Erythroblast (primary cell): ENCODE measurements around the gene CFAP99.
A peak's percentile ranks its signal among the peaks of the same experiment; 100 is the strongest.

Experiments used
- DNase-seq, 2 experiments: peaks; one replicate each; lab custom pipeline; 2025; lab: John Stamatoyannopoulos, UW
- GATA1 ChIP-seq: IDR thresholded peaks from 2 replicates; pipeline ENCODE4 v1.6.1; 2011; ENCODE audit warnings: low read depth, mild to moderate bottlenecking, control low read depth, low read length, moderate library complexity
- POLR2A ChIP-seq: IDR thresholded peaks from 2 replicates; pipeline ENCODE4 v1.6.1; 2011; ENCODE audit warnings: mild to moderate bottlenecking, low read length

Gene CFAP99

GRCh38 chr4:2461246-2461960 is 42.6 kb downstream of the CFAP99 start:
- TF ChIP-seq GATA1 (no peak), POLR2A (no peak)

DNA sequence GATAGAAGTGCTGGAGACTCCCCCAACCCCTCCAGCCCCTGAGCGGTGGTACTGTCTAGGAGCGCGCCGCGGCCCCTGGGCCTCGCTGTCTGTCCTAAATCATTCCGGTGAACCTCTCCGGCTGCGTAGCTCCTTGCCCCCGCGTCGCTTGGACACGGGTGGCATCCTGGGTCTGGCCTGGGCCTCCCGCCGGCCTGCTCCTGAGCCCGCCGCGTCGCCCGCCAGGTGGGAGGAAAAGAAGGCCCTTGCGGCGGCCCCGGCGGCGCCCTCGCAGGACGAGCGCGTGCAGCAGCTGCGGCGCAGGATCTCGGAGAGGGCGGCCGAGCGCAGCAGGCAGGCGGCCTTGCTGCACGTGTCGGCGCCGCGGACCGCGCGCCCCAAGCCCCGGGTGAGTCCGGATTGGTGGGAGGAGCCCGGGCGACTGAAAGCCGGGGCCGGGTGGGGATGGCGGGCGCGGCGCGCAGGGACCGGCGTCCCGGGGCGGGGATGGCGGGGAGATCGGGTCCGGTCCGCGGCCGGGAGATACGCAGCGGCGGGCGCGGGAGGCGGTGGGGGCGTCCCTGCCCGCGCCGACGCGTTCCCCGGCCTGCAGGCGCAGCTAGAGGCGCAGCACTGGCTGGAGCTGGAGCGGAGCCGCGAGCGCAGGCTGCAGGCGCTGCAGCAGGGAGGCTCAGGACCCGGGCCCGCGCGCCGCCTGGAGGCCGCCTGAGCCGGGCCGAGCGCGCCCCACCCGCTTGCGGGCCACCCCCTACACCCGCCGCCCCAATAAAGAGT is 43.6 kb downstream of the CFAP99 start:
- DNase-seq, result peak; percentile 80 to 82
- no peak for TF ChIP-seq GATA1
- no peak for TF ChIP-seq POLR2A

More at GRCh38 chr4:2461246-2461960, 42.6 kb downstream of the CFAP99 start:
- no peak for DNase-seq

GRCh38 chr4:2462992-2463762 is 44.4 kb downstream of the CFAP99 start:
- TF ChIP-seq POLR2A (no peak), GATA1 (no peak)
- peak in 1 of 2 experiments; percentile 15 for DNase-seq

DNA sequence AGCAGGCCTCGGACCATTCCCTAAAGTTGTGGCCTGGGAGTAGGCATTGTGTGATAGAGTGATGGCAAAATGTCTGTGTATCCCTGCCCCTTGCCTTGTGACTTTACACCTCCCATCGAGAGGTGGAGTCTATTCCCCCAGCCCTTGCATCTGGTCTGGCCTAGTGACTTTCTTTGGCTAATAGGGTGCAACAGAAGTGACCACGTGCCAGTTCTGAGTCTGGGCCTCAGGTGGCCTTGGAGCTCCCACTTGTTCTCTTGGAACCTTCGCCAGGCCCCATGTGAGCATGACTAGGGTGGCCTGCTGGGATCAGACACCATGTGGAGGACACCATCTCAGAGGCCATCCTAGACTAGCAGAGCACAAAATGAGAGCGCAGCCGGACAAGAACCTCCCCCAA is 46.3 kb downstream of the CFAP99 start:
- no peak for DNase-seq

GRCh38 chr4:2465544-2465943 is 46.8 kb downstream of the CFAP99 start:
- peak; percentile 37 to 66 for DNase-seq

More for the DNA sequence above, 46.3 kb downstream of the CFAP99 start:
- TF ChIP-seq POLR2A (no peak), GATA1 (no peak)

GRCh38 chr4:2468456-2469191 is 49.9 kb downstream of the CFAP99 start, which contains the start of gene RNF4:
TSS of gene RNF4 (plus strand) at chr4:2469106. CDS start at chr4:2490494, 21,388 bp downstream.
- peak; percentile 98 for DNase-seq
- TF ChIP-seq GATA1 (no peak), POLR2A (peak; percentile 89)

- DNase-seq, result peak; percentile 76 to 77
- TF ChIP-seq GATA1, result no peak
- TF ChIP-seq POLR2A, result peak; percentile 58
Observed at GRCh38 chr4:2469192-2469984, 50.6 kb downstream of the CFAP99 start.

GRCh38 chr4:2470791-2471190 is 52.0 kb downstream of the CFAP99 start:
- no peak for DNase-seq
- TF ChIP-seq POLR2A, result no peak
- TF ChIP-seq GATA1, result no peak

- TF ChIP-seq GATA1 (no peak), POLR2A (no peak)
- DNase-seq, result peak; percentile 27 to 36
Observed at GRCh38 chr4:2472187-2472586, 53.4 kb downstream of the CFAP99 start.

DNA sequence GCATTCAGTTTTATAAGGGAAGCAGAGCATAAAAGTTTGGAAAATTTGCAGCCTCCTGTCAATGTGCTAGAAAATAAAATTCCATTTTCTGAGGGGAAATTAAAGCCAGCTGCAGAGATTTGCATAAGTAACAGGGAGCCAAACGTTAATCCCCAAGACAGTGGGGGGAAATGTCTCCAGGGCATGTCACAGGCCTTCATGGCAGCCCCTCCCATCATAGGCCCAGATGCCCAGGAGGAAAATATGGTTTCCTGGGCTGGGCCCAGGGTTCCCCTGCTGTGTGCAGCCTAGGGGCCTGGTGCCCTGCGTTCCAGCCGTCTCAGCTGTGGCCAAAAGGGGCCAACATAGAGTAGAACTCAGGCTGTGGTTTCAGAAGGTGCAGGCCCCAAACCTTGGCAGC is 59.5 kb downstream of the CFAP99 start:
- TF ChIP-seq POLR2A (no peak), GATA1 (no peak)
- DNase-seq, result no peak

DNA sequence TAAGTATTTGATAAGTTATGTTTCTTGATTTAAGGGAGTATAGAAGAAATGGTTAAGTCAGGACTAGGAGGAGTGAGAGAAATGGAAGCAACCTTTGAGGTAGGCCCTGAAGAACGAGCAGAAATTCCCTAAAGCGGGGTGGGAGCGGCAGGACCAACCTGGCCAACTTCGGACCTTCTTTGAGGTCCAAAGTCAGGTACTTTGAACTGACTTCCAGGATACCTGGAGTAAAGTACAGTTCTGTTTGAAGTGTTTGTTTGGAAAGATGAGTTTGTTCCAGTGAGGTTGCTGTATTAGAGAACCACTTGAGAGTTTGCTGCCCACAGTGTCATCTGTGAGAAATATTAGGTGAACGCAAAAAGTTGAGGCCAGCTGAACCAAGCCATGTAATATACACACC is 61.9 kb downstream of the CFAP99 start:
- DNase-seq, result no peak
- no peak for TF ChIP-seq GATA1
- TF ChIP-seq POLR2A, result no peak

DNA sequence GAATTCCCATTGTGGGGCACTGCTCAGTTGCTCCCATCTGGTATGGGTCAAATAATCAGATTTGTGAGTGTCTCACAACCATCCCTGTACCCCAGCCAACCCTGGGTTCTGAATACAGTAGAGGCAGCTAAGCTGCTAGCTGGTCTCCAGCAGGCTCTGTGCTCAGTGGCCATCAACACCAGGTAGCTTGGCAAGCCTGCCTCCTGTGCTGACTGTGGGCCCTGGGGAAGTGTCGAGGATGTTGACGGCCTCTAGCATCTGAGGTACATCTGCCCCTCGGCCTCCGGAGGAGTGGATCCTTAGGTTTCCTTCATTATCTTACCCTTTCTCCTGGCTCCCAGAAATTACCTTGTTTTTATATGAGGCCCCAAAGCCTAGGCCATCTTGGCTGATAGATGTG is 63.4 kb downstream of the CFAP99 start:
- DNase-seq, result no peak
- TF ChIP-seq GATA1, result no peak

DNA sequence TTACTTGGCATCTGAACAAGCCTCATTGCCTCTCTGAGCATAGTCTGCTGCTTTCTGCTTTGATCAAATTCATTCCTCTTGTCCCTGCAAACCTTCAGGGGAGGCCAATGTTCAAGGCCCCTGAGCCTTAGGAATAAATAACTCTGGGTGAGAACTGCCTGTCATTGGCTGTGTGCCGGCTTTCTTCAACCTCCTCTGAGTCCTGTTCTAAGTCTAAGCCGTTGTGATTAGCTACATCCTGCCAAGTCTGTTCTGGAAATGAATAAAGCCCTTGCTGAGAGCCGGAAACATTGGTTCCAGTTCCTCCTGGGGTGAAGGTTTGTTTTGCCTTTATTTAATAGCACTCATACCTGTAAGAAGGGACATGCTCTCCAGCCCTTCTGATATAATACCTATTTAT is 63.9 kb downstream of the CFAP99 start:
- no peak for TF ChIP-seq GATA1
- no peak for TF ChIP-seq POLR2A
- no peak for DNase-seq
